Small intestine (tissue), 7 donors: ENCODE results near the gene TESMIN. TPM values are rescaled to one million over a fixed set of nuclear protein-coding genes. Genes with fewer than 3 reads are reported as not detected.

Experiments used
- DNase-seq, 2 donors: peaks; one replicate each; pipeline versions ENCODE4 v3.0.0 to v3.0.0-alpha.2; 2013
- FAIRE-seq: peaks from 2 replicates; lab custom pipeline; 2012; peaks lifted over from hg19 to GRCh38; lab: Jason Lieb, UNC
- H3K27ac ChIP-seq, 3 donors: one replicate each; pipeline ENCODE4 v1.5.1; 2013; ENCODE audit warnings: low read length in 2 of 3, mild to moderate bottlenecking in 2 of 3, control low read depth in 1 of 3, inconsistent platforms in 1 of 3, low read depth in 1 of 3, moderate library complexity in 1 of 3
- H3K27me3 ChIP-seq, 3 donors: one replicate each; pipeline ENCODE4 v1.6.1; 2013; ENCODE audit warnings: low read length in 3 of 3, inconsistent platforms in 1 of 3; ENCODE audit not compliant: control insufficient read depth in 3 of 3, insufficient read depth in 3 of 3
- H3K36me3 ChIP-seq, 3 donors: one replicate each; pipeline ENCODE4 v1.6.1; 2013; ENCODE audit warnings: low read length in 3 of 3, inconsistent platforms in 1 of 3, low read depth in 1 of 3, mild to moderate bottlenecking in 1 of 3, moderate library complexity in 1 of 3; ENCODE audit not compliant: control insufficient read depth in 3 of 3, insufficient read depth in 2 of 3
- H3K4me1 ChIP-seq, 3 donors: one replicate each; pipeline ENCODE4 v1.6.1; 2013; ENCODE audit warnings: low read length in 2 of 3, inconsistent platforms in 1 of 3, low read depth in 1 of 3, mild to moderate bottlenecking in 1 of 3, moderate library complexity in 1 of 3; ENCODE audit not compliant: control insufficient read depth in 3 of 3, insufficient read depth in 2 of 3
- H3K4me3 ChIP-seq, 3 donors: one replicate each; pipeline ENCODE4 v1.5.1; 2013; ENCODE audit warnings: low read length in 3 of 3, control low read depth in 1 of 3, inconsistent platforms in 1 of 3, low read depth in 1 of 3, mild to moderate bottlenecking in 1 of 3, moderate library complexity in 1 of 3
- H3K9me3 ChIP-seq, 2 donors: one replicate each; pipeline ENCODE4 v1.6.1; 2013; ENCODE audit warnings: low read depth in 1 of 2, low read length in 1 of 2; ENCODE audit not compliant: control insufficient read depth in 2 of 2, insufficient read depth in 1 of 2
- WGBS, 3 donors: extraction: QIAGEN DNeasy Blood & Tissue Kit; methylation state at CpG; one replicate each; pipeline ENCODE4 v1.1.7; 2013; 5-methylcytosine and 5-hydroxymethylcytosine counted together
- polyA plus RNA-seq, 4 donors: library from polyadenylated mRNA; stranded (reverse) in 3 of 4; unstranded in 1 of 4; fragments of 200-250 nt in 3 of 4; fragments of 120-200 nt in 1 of 4; gene quantifications; one replicate each; pipeline versions ENCODE4 v1.2.1 to v1.2.3, GENCODE V29; 2013
- donor health status: healthy with polysubstance abuse.
- donor health status: control.
- donor health status: control.
- donor health status: Bipolar disorder and iron deficiency.
- donor health status: healthy.

Gene TESMIN
- polyA plus RNA-seq, 4 donors, result 1.1 to 8.8 (median 4.4) TPM

DNA sequence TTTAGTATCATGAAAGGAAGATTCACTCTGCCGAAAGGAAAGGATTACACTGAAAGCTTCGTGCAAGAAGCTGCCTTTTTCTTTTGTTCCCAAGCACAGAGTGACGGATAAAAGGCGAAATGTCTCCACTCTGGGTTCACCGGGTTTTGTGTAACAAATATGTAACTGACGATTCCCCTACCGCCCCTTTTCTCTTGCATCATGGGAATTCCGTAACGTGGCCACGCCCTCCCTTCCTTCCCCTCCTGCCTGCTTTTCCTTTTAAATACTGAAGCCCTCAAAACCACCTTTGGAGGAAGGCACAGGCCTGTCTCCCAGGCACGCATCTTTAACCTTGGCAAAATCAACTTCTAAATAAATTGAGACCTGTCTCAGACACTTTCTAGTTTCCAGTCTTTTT lies 16.4 kb upstream of the TESMIN start:
- Histone ChIP-seq H3K27me3 (no peaks in the 10 kb centered on the region), H3K27ac (no peak overlapping the region), H3K9me3 (no peaks in the 10 kb centered on the region), H3K4me3 (no peak overlapping the region), H3K36me3 (peaks cover 20 to 83% (median 35%) of the 10 kb centered on the region in 3 donors), H3K4me1 (no peaks in the 10 kb centered on the region)
- FAIRE-seq (no peak), DNase-seq (no peak)
- 85 to 95% (median 93%) methylated on average over 11 of the region's 11 CpGs for WGBS, 3 donors

- Histone ChIP-seq H3K27me3 (no peaks in the 10 kb centered on the region), H3K4me3 (no peak overlapping the region), H3K4me1 (no peaks in the 10 kb centered on the region), H3K27ac (no peak overlapping the region), H3K36me3 (peaks cover 20 to 83% (median 40%) of the 10 kb centered on the region in 3 donors), H3K9me3 (no peaks in the 10 kb centered on the region)
- FAIRE-seq, result no peak
- WGBS, 3 donors, result 94 to 96% (median 94%) methylated on average over 8 of the region's 8 CpGs
- DNase-seq, result no peak
These were observed 15.5 kb upstream of the TESMIN start for GRCh38 chr11:68766786-68767185.

DNA sequence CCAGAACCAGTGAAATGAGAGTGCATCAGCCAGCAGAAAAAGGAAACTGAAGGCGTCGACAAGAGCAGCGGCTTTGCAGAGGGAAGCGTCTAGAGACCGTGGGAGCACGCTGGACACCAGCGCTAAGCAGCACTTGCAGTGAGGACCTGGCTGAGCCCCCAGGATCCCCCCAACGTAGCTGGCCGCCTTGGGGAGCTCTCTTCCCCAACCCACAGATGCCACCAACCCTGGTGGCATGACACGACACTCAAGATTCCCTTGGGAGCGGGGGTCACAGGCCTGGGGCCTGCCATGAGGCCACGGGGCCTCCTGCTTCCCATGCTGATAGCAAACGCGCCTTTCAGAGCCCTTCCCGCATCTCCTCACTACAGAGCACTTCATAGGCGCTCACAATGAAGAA lies 13.4 kb upstream of the TESMIN start:
- Histone ChIP-seq H3K4me3 (no peak overlapping the region), H3K36me3 (peaks cover 16 to 83% (median 25%) of the 10 kb centered on the region in 3 donors), H3K4me1 (no peaks in the 10 kb centered on the region), H3K27ac (no peak overlapping the region), H3K9me3 (no peaks in the 10 kb centered on the region), H3K27me3 (no peaks in the 10 kb centered on the region)
- DNase-seq (no peak), FAIRE-seq (no peak)
- 87 to 89% (median 88%) methylated on average over 16 of the region's 16 CpGs for WGBS, 3 donors

GRCh38 chr11:68763926-68764657 lies 12.8 kb upstream of the TESMIN start:
- Histone ChIP-seq H3K9me3 (no peaks in the 10 kb centered on the region), H3K4me3 (no peak overlapping the region), H3K4me1 (no peaks in the 10 kb centered on the region), H3K36me3 (peaks cover 15 to 82% (median 24%) of the 10 kb centered on the region in 3 donors), H3K27me3 (no peaks in the 10 kb centered on the region), H3K27ac (no peak overlapping the region)
- 91 to 92% (median 91%) methylated on average over 14 of the region's 14 CpGs for WGBS, 3 donors
- no peak for FAIRE-seq
- DNase-seq, result no peak

DNA sequence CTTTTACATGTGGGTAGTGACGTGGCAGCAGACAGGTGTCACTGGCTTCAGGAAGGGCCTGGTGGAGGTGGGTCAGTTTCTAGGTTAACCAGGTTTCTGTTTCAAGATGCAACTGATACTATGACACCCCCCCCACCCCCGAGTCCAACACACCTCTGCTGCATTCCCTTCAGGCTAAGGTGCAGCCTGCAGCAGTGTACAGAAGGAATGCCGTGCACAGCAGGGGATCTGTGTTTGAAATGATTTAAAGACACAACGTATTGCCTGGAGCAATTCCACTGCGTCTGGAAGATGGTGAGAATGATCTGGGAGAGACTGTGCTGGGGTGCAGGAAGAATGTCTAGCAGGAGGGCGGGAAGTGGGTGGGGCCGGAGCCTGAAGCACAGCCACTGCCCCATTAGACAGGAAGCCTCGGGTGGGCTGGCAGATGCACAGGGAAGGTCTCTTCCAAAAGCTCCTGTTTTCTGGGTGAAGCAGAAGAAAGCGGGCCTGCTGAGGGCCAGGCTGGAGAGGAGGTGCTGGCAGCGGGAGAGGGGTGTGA lies 11.9 kb upstream of the TESMIN start:
- peak overlapping the region in 1 of 3 donors; percentile 28 for H3K27ac ChIP-seq
- WGBS, 3 donors, result 74 to 80% (median 76%) methylated on average over 10 of the region's 10 CpGs
- no peaks in the 10 kb centered on the region for H3K9me3 ChIP-seq
- no peaks in the 10 kb centered on the region for H3K27me3 ChIP-seq
- FAIRE-seq (no peak), DNase-seq (no peak)
- H3K36me3 ChIP-seq, result peaks cover 14 to 82% (median 26%) of the 10 kb centered on the region in 3 donors
- H3K4me1 ChIP-seq, result no peaks in the 10 kb centered on the region
- H3K4me3 ChIP-seq, result no peak overlapping the region

GRCh38 chr11:68762481-68762880 lies 11.2 kb upstream of the TESMIN start:
- no peak for DNase-seq
- H3K36me3 ChIP-seq, result peaks cover 14 to 83% (median 31%) of the 10 kb centered on the region in 3 donors
- H3K9me3 ChIP-seq, result no peaks in the 10 kb centered on the region
- no peak for FAIRE-seq
- no peak overlapping the region for H3K4me3 ChIP-seq
- H3K4me1 ChIP-seq, result no peaks in the 10 kb centered on the region
- H3K27ac ChIP-seq, result no peak overlapping the region
- H3K27me3 ChIP-seq, result no peaks in the 10 kb centered on the region
- WGBS, 3 donors, result 87 to 96% (median 94%) methylated on average over 14 to 15 of the region's 15 CpGs

DNA sequence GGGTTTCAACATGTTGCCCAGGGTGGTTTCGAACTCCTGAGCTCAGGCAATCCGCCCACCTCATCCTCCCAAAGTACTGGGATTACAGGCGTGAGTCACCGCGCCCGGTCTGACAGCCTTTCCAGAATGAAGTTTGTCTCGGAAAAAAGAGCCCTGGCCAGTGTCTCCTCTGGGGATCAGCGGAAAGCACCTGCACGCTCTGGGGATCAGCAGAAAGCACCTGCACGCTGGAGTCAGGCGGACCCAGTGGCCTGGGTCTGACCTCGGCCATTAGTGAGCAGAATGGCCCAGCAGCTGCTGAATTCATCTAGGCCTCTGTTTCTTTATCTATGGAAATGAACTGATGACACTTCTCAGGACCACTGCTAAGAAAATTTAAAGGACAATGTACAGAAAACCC lies 10.5 kb upstream of the TESMIN start:
- WGBS, 3 donors, result 82 to 85% (median 83%) methylated on average over 12 of the region's 12 CpGs
- H3K9me3 ChIP-seq, result no peaks in the 10 kb centered on the region
- FAIRE-seq (no peak), DNase-seq (no peak)
- H3K4me3 ChIP-seq, result no peak overlapping the region
- H3K27me3 ChIP-seq, result no peaks in the 10 kb centered on the region
- H3K4me1 ChIP-seq, result no peaks in the 10 kb centered on the region
- no peak overlapping the region for H3K27ac ChIP-seq
- peaks cover 14 to 80% (median 35%) of the 10 kb centered on the region in 3 donors for H3K36me3 ChIP-seq

- H3K36me3 ChIP-seq, result peaks cover 14 to 79% (median 39%) of the 10 kb centered on the region in 3 donors
- no peaks in the 10 kb centered on the region for H3K27me3 ChIP-seq
- no peak overlapping the region for H3K4me3 ChIP-seq
- no peaks in the 10 kb centered on the region for H3K9me3 ChIP-seq
- H3K27ac ChIP-seq, result no peak overlapping the region
- WGBS, 3 donors, result 89 to 94% (median 90%) methylated on average over 15 of the region's 15 CpGs
- DNase-seq (no peak), FAIRE-seq (no peak)
- H3K4me1 ChIP-seq, result no peaks in the 10 kb centered on the region
These were observed 8.7 kb upstream of the TESMIN start for GRCh38 chr11:68759991-68760390.
